Muscle of leg (tissue), 11 donors: ENCODE measurements around the gene RALGDS. TPM values are rescaled to one million over a fixed set of nuclear protein-coding genes. Genes with fewer than 3 reads are reported as not detected.

Experiments
- DNase-seq: peaks from one replicate; pipeline ENCODE4 v3.0.0; 2013
- H3K27ac ChIP-seq: one replicate; pipeline ENCODE4 v1.5.1; 2013; ENCODE audit warnings: mild to moderate bottlenecking, low read length, control low read depth
- H3K27me3 ChIP-seq: one replicate; pipeline ENCODE4 v1.6.1; 2013; ENCODE audit warnings: low read length; ENCODE audit not compliant: control insufficient read depth, insufficient read depth
- H3K36me3 ChIP-seq: one replicate; pipeline ENCODE4 v1.6.1; 2013; ENCODE audit warnings: low read length; ENCODE audit not compliant: control insufficient read depth, insufficient read depth
- H3K4me1 ChIP-seq: one replicate; pipeline ENCODE4 v1.6.1; 2013; ENCODE audit warnings: low read length; ENCODE audit not compliant: control insufficient read depth, insufficient read depth
- H3K4me3 ChIP-seq: one replicate; pipeline ENCODE4 v1.5.1; 2013; ENCODE audit warnings: low read length, control low read depth
- H3K9me3 ChIP-seq: replicated peaks from 2 replicates; pipeline ENCODE4 v1.6.1; 2013; ENCODE audit warnings: low read depth, low read length; ENCODE audit not compliant: control insufficient read depth
- WGBS: methylation state at CpG from one replicate; pipeline ENCODE4 v1.1.5; 2013; ENCODE audit warnings: missing lambda C conversion rate; ENCODE audit not compliant: insufficient coverage; 5-methylcytosine and 5-hydroxymethylcytosine counted together
- polyA plus RNA-seq, 8 donors: library from polyadenylated mRNA; unstranded; fragments of 120-200 nt; gene quantifications; one replicate each; pipeline versions ENCODE4 v1.2.1 to v1.2.3, GENCODE V29; 2013; ENCODE audit warnings: inconsistent platforms in 1 of 8, low replicate concordance in 1 of 8; ENCODE audit not compliant: insufficient read length in 8 of 8, insufficient read depth in 1 of 8
- total RNA-seq: library from RNA; stranded (reverse); fragments of 120-200 nt; gene quantifications from one replicate; pipeline ENCODE4 v1.2.4, GENCODE V29; 2013

The RALGDS gene
- total and polyA plus RNA-seq, 9 donors, result 42.5 to 53.2 (median 49.0) TPM

- Histone ChIP-seq H3K4me1 (peaks cover 28% of the 10 kb centered on the region), H3K36me3 (no peaks in the 10 kb centered on the region), H3K27me3 (no peaks in the 10 kb centered on the region), H3K27ac (no peak overlapping the region), H3K4me3 (no peak overlapping the region), H3K9me3 (no peaks in the 10 kb centered on the region)
- DNase-seq, result no peak
- WGBS, result 77% methylated on average over 11 of the region's 14 CpGs
These were observed 30.8 kb upstream of the RALGDS start for GRCh38 chr9:133151601-133152525.

DNA sequence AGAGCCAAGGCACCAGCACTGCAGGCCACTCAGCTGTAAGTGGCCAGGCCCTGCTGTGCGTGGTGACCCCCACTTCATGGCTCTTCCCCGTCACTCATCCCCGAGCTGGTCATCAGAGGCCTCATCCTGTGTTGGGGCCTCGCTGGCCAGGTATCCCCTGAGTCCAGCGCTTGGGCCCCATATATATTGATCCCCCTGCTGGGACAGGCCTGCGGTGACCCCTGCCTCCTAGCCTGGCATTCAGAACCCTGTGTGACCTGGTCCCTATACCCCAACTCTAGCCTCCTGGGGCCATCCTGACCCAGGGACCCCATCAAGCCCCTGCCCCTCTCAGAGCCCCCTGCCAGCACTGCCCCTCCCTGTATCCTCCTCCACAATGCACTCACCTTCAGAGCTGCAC lies 30.0 kb upstream of the RALGDS start:
- no peaks in the 10 kb centered on the region for H3K36me3 ChIP-seq
- H3K4me1 ChIP-seq, result peaks cover 28% of the 10 kb centered on the region
- no peaks in the 10 kb centered on the region for H3K27me3 ChIP-seq
- DNase-seq, result no peak
- H3K9me3 ChIP-seq, result no peaks in the 10 kb centered on the region
- WGBS, result 86% methylated on average over 6 of the region's 6 CpGs
- H3K27ac ChIP-seq, result no peak overlapping the region
- H3K4me3 ChIP-seq, result no peak overlapping the region

GRCh38 chr9:133149130-133150015 lies 28.3 kb upstream of the RALGDS start:
- no peaks in the 10 kb centered on the region for H3K27me3 ChIP-seq
- peak; percentile 96 for DNase-seq
- peak overlapping the region; percentile 93 for H3K27ac ChIP-seq
- under 1% methylated on average over 86 of the region's 95 CpGs for WGBS
- peaks cover 36% of the 10 kb centered on the region for H3K4me1 ChIP-seq
- no peaks in the 10 kb centered on the region for H3K9me3 ChIP-seq
- no peaks in the 10 kb centered on the region for H3K36me3 ChIP-seq
- peak overlapping the region; percentile 81 for H3K4me3 ChIP-seq

DNA sequence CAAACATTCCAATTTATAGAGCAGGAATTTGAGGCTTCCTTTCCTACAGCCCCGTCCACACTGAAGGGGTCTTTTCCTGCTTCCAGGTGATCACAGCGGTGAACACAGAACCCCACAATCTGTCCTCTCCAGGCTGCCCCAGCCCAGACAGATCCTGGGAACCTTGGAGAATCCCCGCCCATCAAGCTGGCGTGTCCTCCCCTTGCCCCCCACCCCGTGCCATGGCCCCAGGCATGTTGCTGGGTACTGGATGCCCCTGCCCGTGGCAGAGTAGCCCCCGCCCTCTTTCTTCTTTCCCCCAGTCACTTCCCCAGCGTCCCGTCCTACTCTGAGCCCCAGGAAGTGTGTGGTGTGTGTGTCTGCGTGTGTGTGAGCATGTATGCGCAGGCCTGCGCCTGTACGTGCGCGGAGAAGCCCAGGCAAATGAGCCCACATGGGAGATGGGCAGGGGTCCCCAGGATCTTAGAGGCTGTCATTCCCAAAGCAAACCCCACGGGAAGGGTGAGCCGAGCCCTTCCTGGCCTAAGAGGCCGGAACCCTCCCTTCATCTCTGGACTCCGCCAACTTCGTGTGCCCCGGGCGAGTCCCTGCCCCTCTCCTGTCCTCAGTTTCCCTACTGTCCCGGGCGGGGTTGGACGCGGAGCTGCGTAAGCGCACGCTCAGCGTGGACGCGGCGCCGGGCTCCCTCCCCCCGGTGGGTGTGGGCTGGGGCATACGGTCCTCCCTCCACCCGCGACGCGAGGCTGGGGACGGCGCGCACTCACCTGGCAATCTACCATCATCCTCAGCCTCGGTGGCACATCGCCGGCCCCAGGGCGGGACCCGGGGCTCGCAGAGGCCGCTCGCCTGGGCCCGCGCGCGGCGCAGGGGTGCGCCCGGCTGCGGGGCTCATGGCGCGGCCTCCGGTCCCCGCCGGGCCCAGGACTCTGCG lies 27.4 kb upstream of the RALGDS start:
- Histone ChIP-seq H3K4me1 (peaks cover 43% of the 10 kb centered on the region), H3K27me3 (no peaks in the 10 kb centered on the region), H3K27ac (peak overlapping the region; percentile 85), H3K9me3 (no peaks in the 10 kb centered on the region), H3K36me3 (no peaks in the 10 kb centered on the region), H3K4me3 (peak overlapping the region; percentile 81)
- 2% methylated on average over 56 of the region's 65 CpGs for WGBS
- DNase-seq, result peak; percentile 71

- peaks cover 44% of the 10 kb centered on the region for H3K4me1 ChIP-seq
- H3K4me3 ChIP-seq, result peak overlapping the region; percentile 81
- 0% methylated on average over 2 of the region's 14 CpGs for WGBS
- H3K9me3 ChIP-seq, result no peaks in the 10 kb centered on the region
- peak overlapping the region; percentile 85 for H3K27ac ChIP-seq
- DNase-seq, result peak; percentile 69
- H3K27me3 ChIP-seq, result no peaks in the 10 kb centered on the region
- no peaks in the 10 kb centered on the region for H3K36me3 ChIP-seq
These were observed 26.6 kb upstream of the RALGDS start for GRCh38 chr9:133147412-133148198.

- no peak for DNase-seq
- Histone ChIP-seq H3K27me3 (no peaks in the 10 kb centered on the region), H3K36me3 (no peaks in the 10 kb centered on the region), H3K4me1 (peaks cover 52% of the 10 kb centered on the region), H3K27ac (no peak overlapping the region), H3K9me3 (no peaks in the 10 kb centered on the region), H3K4me3 (no peak overlapping the region)
- 63% methylated on average over 6 of the region's 7 CpGs for WGBS
These were observed 25.8 kb upstream of the RALGDS start for GRCh38 chr9:133146746-133147411.

DNA sequence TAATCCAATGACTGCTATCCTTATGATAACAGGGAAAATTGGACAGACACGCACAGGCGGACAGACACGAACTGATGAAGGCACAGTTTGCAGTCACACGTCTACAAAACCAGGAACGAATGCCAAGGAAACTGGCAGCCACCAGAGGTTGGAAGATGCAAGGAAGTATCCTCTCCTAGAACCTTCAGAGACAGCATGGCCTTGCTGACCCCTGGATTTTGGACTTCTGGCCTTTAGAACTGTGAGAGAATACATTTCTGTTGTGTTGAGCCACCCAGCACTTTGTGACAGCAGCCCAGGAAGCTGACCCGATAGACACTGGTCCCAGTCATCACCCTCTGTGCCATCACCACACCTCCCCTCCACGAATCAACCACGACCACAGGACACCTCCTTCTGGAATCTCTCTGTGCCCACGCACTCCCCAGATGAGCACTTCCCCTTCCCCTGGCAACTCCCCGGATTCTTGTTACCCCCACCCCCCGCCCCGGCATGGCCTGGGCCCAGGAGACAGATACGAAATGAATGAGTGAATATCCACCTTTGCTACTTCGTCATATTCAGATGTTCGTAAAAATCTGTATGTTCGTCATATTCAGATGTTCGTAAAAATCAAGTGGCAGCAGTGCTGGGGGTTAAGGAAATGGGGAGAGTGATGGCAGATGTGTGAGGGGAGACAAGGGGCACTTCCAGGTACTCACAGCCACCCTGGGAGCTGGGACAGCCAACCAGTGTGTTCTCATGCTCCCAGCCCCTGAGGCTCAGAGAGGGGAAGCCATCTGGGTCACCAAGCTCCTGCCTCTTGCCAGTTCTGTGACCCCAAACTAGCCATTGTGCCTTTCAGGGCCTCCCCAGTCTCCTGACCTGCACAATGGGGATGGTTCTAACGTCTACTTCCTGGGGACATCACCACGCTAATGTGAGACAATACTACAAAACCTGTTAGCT lies 24.1 kb upstream of the RALGDS start:
- peaks cover 54% of the 10 kb centered on the region for H3K4me1 ChIP-seq
- DNase-seq, result no peak
- H3K4me3 ChIP-seq, result no peak overlapping the region
- H3K27ac ChIP-seq, result peak overlapping the region; percentile 13
- H3K9me3 ChIP-seq, result no peaks in the 10 kb centered on the region
- H3K36me3 ChIP-seq, result no peaks in the 10 kb centered on the region
- no peaks in the 10 kb centered on the region for H3K27me3 ChIP-seq
- WGBS, result 53% methylated on average over 10 of the region's 19 CpGs
